Tibial nerve (tissue), 4 donors: Measurements from ENCODE around the gene SVIL.

Experiments used
- EP300 ChIP-seq, 2 donors: sonication (generic); formaldehyde crosslinking; IDR thresholded peaks; one replicate each; pipeline ENCODE4 v1.6.1; 2017; ENCODE audit warnings: antibody characterized with exemption in 2 of 2, mild to moderate bottlenecking in 1 of 2
- POLR2A ChIP-seq, 2 donors: fragments of 450-650 bp; IDR thresholded peaks; one replicate each; pipeline ENCODE4 v1.6.1; 2017; ENCODE audit warnings: antibody characterized with exemption in 2 of 2, mild to moderate bottlenecking in 2 of 2, moderate library complexity in 2 of 2
- TF ChIP-seq, protein P1 (sequence below), 5 experiments: fragments of 200-600 bp in 3 of 5; fragments of 450-650 bp in 2 of 5; sonication (generic) in 3 of 5; IDR thresholded peaks; one replicate each; pipeline ENCODE4 v1.5.1; 2016 to 2019; ENCODE audit warnings: antibody characterized with exemption in 5 of 5, mild to moderate bottlenecking in 3 of 5, moderate library complexity in 2 of 5

DNA sequence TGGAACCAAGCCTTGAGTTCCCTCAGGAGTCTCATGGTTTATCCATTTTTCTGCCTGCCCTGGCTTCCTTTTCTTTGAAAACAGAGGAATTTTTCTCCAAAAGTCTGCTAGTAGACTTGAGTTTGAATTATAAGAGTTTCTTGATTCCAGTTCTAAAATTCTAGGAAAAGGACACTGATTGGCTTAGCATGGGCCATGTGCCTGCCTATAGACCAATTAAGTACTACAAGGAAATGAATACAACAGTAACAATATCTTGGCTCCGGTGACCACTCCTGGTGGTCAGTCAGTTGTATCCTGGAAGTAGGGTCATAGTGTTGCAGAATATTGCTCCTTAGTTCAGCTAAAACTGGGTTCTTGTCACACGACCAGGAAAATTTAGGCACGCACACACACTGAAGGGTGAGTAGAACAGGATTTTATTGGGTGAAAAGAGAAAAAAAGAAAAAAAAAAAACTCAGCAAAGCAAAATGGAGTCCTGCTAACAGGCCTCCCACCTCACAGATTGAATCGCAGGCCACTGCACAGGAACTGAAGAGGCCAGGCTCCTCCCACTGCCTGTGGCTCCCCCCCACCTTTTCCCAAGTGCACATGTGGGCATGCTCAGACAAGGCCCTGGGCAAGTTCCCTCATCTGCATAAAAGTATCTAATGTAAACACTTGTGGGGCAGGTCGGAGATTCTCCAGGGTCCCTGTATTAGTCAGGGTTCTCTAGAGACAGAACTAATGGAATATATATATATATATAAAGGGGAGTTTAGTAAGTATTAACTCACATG lies 190.8 kb downstream of the SVIL start:
- no peak for TF ChIP-seq POLR2A (IDR thresholded peaks at IDR 0.05)
- TF ChIP-seq, protein P1, sequence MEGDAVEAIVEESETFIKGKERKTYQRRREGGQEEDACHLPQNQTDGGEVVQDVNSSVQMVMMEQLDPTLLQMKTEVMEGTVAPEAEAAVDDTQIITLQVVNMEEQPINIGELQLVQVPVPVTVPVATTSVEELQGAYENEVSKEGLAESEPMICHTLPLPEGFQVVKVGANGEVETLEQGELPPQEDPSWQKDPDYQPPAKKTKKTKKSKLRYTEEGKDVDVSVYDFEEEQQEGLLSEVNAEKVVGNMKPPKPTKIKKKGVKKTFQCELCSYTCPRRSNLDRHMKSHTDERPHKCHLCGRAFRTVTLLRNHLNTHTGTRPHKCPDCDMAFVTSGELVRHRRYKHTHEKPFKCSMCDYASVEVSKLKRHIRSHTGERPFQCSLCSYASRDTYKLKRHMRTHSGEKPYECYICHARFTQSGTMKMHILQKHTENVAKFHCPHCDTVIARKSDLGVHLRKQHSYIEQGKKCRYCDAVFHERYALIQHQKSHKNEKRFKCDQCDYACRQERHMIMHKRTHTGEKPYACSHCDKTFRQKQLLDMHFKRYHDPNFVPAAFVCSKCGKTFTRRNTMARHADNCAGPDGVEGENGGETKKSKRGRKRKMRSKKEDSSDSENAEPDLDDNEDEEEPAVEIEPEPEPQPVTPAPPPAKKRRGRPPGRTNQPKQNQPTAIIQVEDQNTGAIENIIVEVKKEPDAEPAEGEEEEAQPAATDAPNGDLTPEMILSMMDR (IDR thresholded peaks at IDR 0.05), result no peak
- no peak for TF ChIP-seq EP300 (IDR thresholded peaks at IDR 0.05)
